PC-3 (cell line): Measurements from ENCODE around the gene BICDL2. TPM values are rescaled to one million over a fixed set of nuclear protein-coding genes. Genes with fewer than 3 reads are reported as not detected.

Experiments
- ATAC-seq: fragments of 200-7000 bp; cut with Tn5 transposase; 2 replicates; pipeline ENCODE4 v1.9.1; 2020; ENCODE audit warnings: mild to moderate bottlenecking, moderate library complexity
- Bru-seq: library from RNA; stranded (reverse); fragments of 400-500 nt; gene quantifications from one replicate; lab custom pipeline; 2021; lab: Mats Ljungman, UMichigan
- BruChase-seq, 2 experiments: library from RNA; stranded (reverse); fragments of 400-500 nt; gene quantifications; one replicate each; lab custom pipeline; 2021; lab: Mats Ljungman, UMichigan
- BruUV-seq: library from RNA; stranded (reverse); fragments of 400-500 nt; replicated peaks from 2 replicates; lab custom pipeline; 2021; lab: Mats Ljungman, UMichigan
- CTCF ChIA-PET: fragments of 300-600 bp; sonication (Branson Sonifier 250); formaldehyde crosslinking; loops from one replicate; lab custom pipeline; 2022; ENCODE audit warnings: antibody characterized with exemption; lab: Charles Lee
- POLR2A ChIA-PET: fragments of 300-600 bp; sonication (Branson Sonifier 250); formaldehyde crosslinking; loops from one replicate; lab custom pipeline; 2022; ENCODE audit warnings: antibody characterized with exemption; ENCODE audit not compliant: unreplicated experiment; lab: Charles Lee
- DNase-seq: peaks from one replicate; pipeline ENCODE4 v3.0.0-alpha.2; 2015
- H2AFZ ChIP-seq: fragments of 300-600 bp; sonication (generic); 2 replicates; pipeline ENCODE4 v1.6.0; 2016; ENCODE audit warnings: antibody characterized with exemption, low read length
- H3F3A ChIP-seq: fragments of 300-600 bp; sonication (generic); one replicate; pipeline ENCODE4 v1.6.0; 2017; ENCODE audit warnings: antibody characterized with exemption, low read length, control low read depth, mild to moderate bottlenecking; ENCODE audit not compliant: unreplicated experiment
- H3K27ac ChIP-seq: fragments of 300-600 bp; sonication (generic); 2 replicates; pipeline ENCODE4 v1.5.1; 2016; ENCODE audit warnings: mild to moderate bottlenecking, low read length
- H3K27me3 ChIP-seq: fragments of 300-600 bp; sonication (generic); 2 replicates; pipeline ENCODE4 v1.6.1; 2016; ENCODE audit warnings: low read length, mixed read lengths
- H3K36me3 ChIP-seq: fragments of 300-600 bp; sonication (generic); 2 replicates; pipeline ENCODE4 v1.6.1; 2016; ENCODE audit warnings: low read depth, mixed run types, low read length, mixed read lengths
- H3K4me1 ChIP-seq: fragments of 300-600 bp; sonication (generic); 2 replicates; pipeline ENCODE4 v1.5.1; 2016; ENCODE audit warnings: low read length; ENCODE audit not compliant: insufficient read depth
- H3K4me2 ChIP-seq: fragments of 300-600 bp; sonication (generic); 2 replicates; pipeline ENCODE4 v1.6.0; 2016; ENCODE audit warnings: low read length
- H3K4me3 ChIP-seq: fragments of 300-600 bp; sonication (generic); 2 replicates; pipeline ENCODE4 v1.5.1; 2016; ENCODE audit warnings: mild to moderate bottlenecking, low read length, mixed read lengths
- H3K79me2 ChIP-seq: fragments of 300-600 bp; sonication (generic); 2 replicates; pipeline ENCODE4 v1.6.1; 2017; ENCODE audit warnings: low read length, mixed read lengths
- H3K9ac ChIP-seq: fragments of 300-600 bp; sonication (generic); 2 replicates; pipeline ENCODE4 v1.6.0; 2016; ENCODE audit warnings: mild to moderate bottlenecking, low read length
- H3K9me2 ChIP-seq: fragments of 300-600 bp; sonication (generic); replicated peaks from 2 replicates; pipeline ENCODE4 v1.6.1; 2016; ENCODE audit warnings: mixed run types, low read length, mixed read lengths
- H3K9me3 ChIP-seq: fragments of 300-600 bp; sonication (generic); 2 replicates; pipeline ENCODE4 v1.6.1; 2016; ENCODE audit warnings: low read length, mixed read lengths
- H4K20me1 ChIP-seq: fragments of 300-600 bp; sonication (generic); 2 replicates; pipeline ENCODE4 v1.6.1; 2016; ENCODE audit warnings: low read length, mixed read lengths
- CTCF ChIP-seq: fragments of 300-600 bp; sonication (generic); conservative IDR thresholded peaks from 2 replicates; pipeline ENCODE4 v1.5.1; 2017; ENCODE audit warnings: antibody characterized with exemption, low read depth, mild to moderate bottlenecking, low read length
- EZH2 ChIP-seq: fragments of 300-600 bp; sonication (generic); IDR thresholded peaks from one replicate; pipeline ENCODE4 v1.6.1; 2017; ENCODE audit warnings: antibody characterized with exemption, mild to moderate bottlenecking, low read length; ENCODE audit not compliant: unreplicated experiment
- EZH2phosphoT487 ChIP-seq: fragments of 300-600 bp; sonication (generic); IDR thresholded peaks from 2 replicates; pipeline ENCODE4 v1.6.1; 2018; ENCODE audit warnings: mild to moderate bottlenecking, antibody characterized with exemption, low read length, borderline replicate concordance
- intact Hi-C: fragments of 100-400 bp; cut with micrococcal nuclease; formaldehyde crosslinking; loops from 2 replicates; pipeline ENCODE4 v1.9.0; 2023
- long read RNA-seq: library from polyadenylated mRNA; unstranded; transcript quantifications from one replicate; pipeline ENCODE4 v2.0.0, GENCODE V29; 2021; ENCODE audit not compliant: unreplicated experiment
- total RNA-seq: library from RNA; depleted of rRNA; stranded (reverse); fragments of >200 nt; gene quantifications from 2 replicates; pipeline ENCODE4 v1.2.3, GENCODE V29; 2014; rRNA removed

Gene BICDL2
- 16.3 and 27.7 TPM in 2 replicates for total RNA-seq
- Bru-seq, nascent RNA, result percentile 60 among the genes with signal in this experiment
- percentile 65 among the genes with signal in this experiment for BruChase-seq, experiment 1, labeled RNA remaining after a 6-hour chase
- percentile 63 among the genes with signal in this experiment for BruChase-seq, experiment 2, labeled RNA remaining after a 2-hour chase
- long read RNA-seq, transcript BICDL2-204 (8 exons, 3,519 nt), result minor isoform, 6 of 45 reads
- long read RNA-seq, transcript BICDL2-203 (10 exons, 1,984 nt), result major isoform, 7 of 45 reads
- long read RNA-seq, partial matches to known transcripts, result 6 of 45 reads
- long read RNA-seq, other reads (novel, unspliced or antisense), result 22 of 45 reads

GRCh38 chr16:3036726-3037315 lies at the start of gene BICDL2:
BICDL2 (minus strand) TSS chr16:3036944; CDS start chr16:3035496, 1,448 bp downstream.
- H3K9ac ChIP-seq, result peak within 1 kb of the TSS; percentile 38

GRCh38 chr16:3085868-3086595 lies 49.3 kb upstream of the BICDL2 start:
- no peaks in the 10 kb centered on the region for H3K4me1 ChIP-seq
- H3K4me2 ChIP-seq, result no peak overlapping the region
- H3K27me3 ChIP-seq, result no peaks in the 10 kb centered on the region
- H3F3A ChIP-seq, result no peaks in the 10 kb centered on the region
- no peaks in the 10 kb centered on the region for H3K36me3 ChIP-seq
- no peak overlapping the region for H2AFZ ChIP-seq
- no peak for ATAC-seq
- H3K4me3 ChIP-seq, result no peak overlapping the region
- H3K9ac ChIP-seq, result no peak overlapping the region
- DNase-seq, result no peak
- BruUV-seq, result no TSS peak
- H3K27ac ChIP-seq, result no peak overlapping the region
- ChIA-PET POLR2A (no interaction called here), CTCF (no interaction called here)
- no peaks in the 10 kb centered on the region for H4K20me1 ChIP-seq
- H3K9me3 ChIP-seq, result no peaks in the 10 kb centered on the region
- no peaks in the 10 kb centered on the region for H3K9me2 ChIP-seq
- H3K79me2 ChIP-seq, result no peaks in the 10 kb centered on the region
- TF ChIP-seq EZH2, result no peak
- TF ChIP-seq CTCF, result no peak
- TF ChIP-seq EZH2phosphoT487, result no peak
- intact Hi-C loops, result no loop called here

More at GRCh38 chr16:3036726-3037315, at the start of gene BICDL2:
- Histone ChIP-seq H3K4me1 (peaks cover 7% of the 10 kb centered on the region; the same call in 1 of the 2 replicates), H3F3A (no peaks in the 10 kb centered on the region), H3K4me2 (peak within 1 kb of the TSS; percentile 91), H3K79me2 (no peaks in the 10 kb centered on the region), H3K9me3 (no peaks in the 10 kb centered on the region), H3K9me2 (no peaks in the 10 kb centered on the region), H4K20me1 (no peaks in the 10 kb centered on the region), H2AFZ (peak within 1 kb of the TSS; percentile 57; the same call in 1 of the 2 replicates), H3K27me3 (no peaks in the 10 kb centered on the region), H3K4me3 (peak within 1 kb of the TSS; percentile 75), H3K27ac (no peak within 1 kb of the TSS), H3K36me3 (no peaks in the 10 kb centered on the region)
- no TSS peak for BruUV-seq
- intact Hi-C loops, result no loop called here
- TF ChIP-seq EZH2 (no peak), CTCF (no peak), EZH2phosphoT487 (no peak)
- ChIA-PET POLR2A (no interaction called here), CTCF (no interaction called here)
- DNase-seq, result peak; percentile 21
- ATAC-seq, result peak; percentile 45; the same call in 1 of the 2 replicates
